HepG2 (cell line): ENCODE results near the gene MTARC1. TPM values are rescaled to one million over a fixed set of nuclear protein-coding genes. Genes with fewer than 3 reads are reported as not detected.

Source experiments
- CREB3 ChIP-seq: sonication (generic); formaldehyde crosslinking; IDR thresholded peaks from 2 replicates; pipeline ENCODE4 v1.5.0; 2020; ENCODE audit warnings: missing genetic modification reagents
- CSRNP1 ChIP-seq: sonication (generic); formaldehyde crosslinking; IDR thresholded peaks from 2 replicates; pipeline ENCODE4 v1.8.1; 2023; ENCODE audit warnings: mild to moderate bottlenecking, missing genetic modification reagents
- FOXA3 ChIP-seq: IDR thresholded peaks from 2 replicates; pipeline ENCODE4 v1.6.1; 2016; ENCODE audit warnings: missing genetic modification reagents, missing compliant biosample characterization
- GATA4 ChIP-seq: sonication (generic); IDR thresholded peaks from 2 replicates; pipeline ENCODE4 v1.6.1; 2016; ENCODE audit warnings: antibody characterized with exemption, low read depth, borderline replicate concordance
- KAT7 ChIP-seq: IDR thresholded peaks from 2 replicates; pipeline ENCODE4 v1.6.1; 2018; ENCODE audit warnings: borderline replicate concordance, missing compliant biosample characterization
- MAFK ChIP-seq, 2 experiments: IDR thresholded peaks in 1 of 2; conservative IDR thresholded peaks in 1 of 2; 2 replicates each; pipeline ENCODE4 v1.6.1; 2011; ENCODE audit warnings: improper control_type of control experiment in 2 of 2, low read length in 2 of 2
- PAWR ChIP-seq: sonication (generic); formaldehyde crosslinking; IDR thresholded peaks from 2 replicates; pipeline ENCODE4 v1.4.0; 2020; ENCODE audit warnings: missing genetic modification reagents, mild to moderate bottlenecking, borderline replicate concordance
- RFXANK ChIP-seq: IDR thresholded peaks from 2 replicates; pipeline ENCODE4 v1.6.1; 2016
- SCMH1 ChIP-seq: sonication (generic); formaldehyde crosslinking; IDR thresholded peaks from 2 replicates; pipeline ENCODE4 v1.9.0; 2021; ENCODE audit warnings: missing genetic modification reagents, mild to moderate bottlenecking, borderline replicate concordance
- SKI ChIP-seq: fragments of 450-650 bp; IDR thresholded peaks from one replicate; pipeline ENCODE4 v1.6.1; 2018; ENCODE audit warnings: mild to moderate bottlenecking; ENCODE audit not compliant: partially characterized antibody
- SRSF1 ChIP-seq: fragments of 200-400 bp; formaldehyde crosslinking; optimal IDR thresholded peaks from 2 replicates; pipeline ENCODE3; 2017; ENCODE audit warnings: mild to moderate bottlenecking, low read depth, low read length, moderate library complexity
- SRSF9 ChIP-seq: fragments of 200-400 bp; formaldehyde crosslinking; IDR thresholded peaks from 2 replicates; pipeline ENCODE4 v1.6.1; 2018; ENCODE audit warnings: borderline replicate concordance, mild to moderate bottlenecking, low read depth, low read length; ENCODE audit not compliant: insufficient read depth, poor library complexity, severe bottlenecking
- YEATS4 ChIP-seq: sonication (generic); formaldehyde crosslinking; IDR thresholded peaks from 2 replicates; pipeline ENCODE4 v1.4.0; 2020; ENCODE audit warnings: missing genetic modification reagents, borderline replicate concordance
- ZBTB46 ChIP-seq: sonication (generic); formaldehyde crosslinking; IDR thresholded peaks from 2 replicates; pipeline ENCODE4 v1.4.0; 2020; ENCODE audit warnings: mild to moderate bottlenecking, missing genetic modification reagents, borderline replicate concordance
- ZNF274 ChIP-seq: sonication (generic); formaldehyde crosslinking; IDR thresholded peaks from 2 replicates; pipeline ENCODE4 v1.5.1; 2020; ENCODE audit warnings: mild to moderate bottlenecking, missing genetic modification reagents
- ZNF317 ChIP-seq: sonication (generic); formaldehyde crosslinking; IDR thresholded peaks from 2 replicates; pipeline ENCODE4 v1.5.0; 2020; ENCODE audit warnings: mild to moderate bottlenecking, missing genetic modification reagents
- ZNF556 ChIP-seq: sonication (generic); formaldehyde crosslinking; IDR thresholded peaks from 2 replicates; pipeline ENCODE4 v1.4.0; 2020; ENCODE audit warnings: mild to moderate bottlenecking, missing genetic modification reagents, borderline replicate concordance
- ZNF567 ChIP-seq: sonication (generic); formaldehyde crosslinking; IDR thresholded peaks from 2 replicates; pipeline ENCODE4 v1.8.1; 2023; ENCODE audit warnings: mild to moderate bottlenecking, missing genetic modification reagents, borderline replicate concordance
- polyA plus RNA-seq, 8 experiments: library from polyadenylated mRNA; depleted of rRNA in 3 of 8; stranded (reverse) in 7 of 8; unstranded in 1 of 8; fragments of >200 nt; fragmentation: Illumina TruSeq in 4 of 8; extraction: Trizol in 4 of 8; gene quantifications; 2 replicates each; pipeline versions ENCODE4 v1.2.1 to v1.2.3, GENCODE V29; 2011 to 2016; ENCODE audit warnings: low read depth in 4 of 8, missing spikeins in 1 of 8, mixed read lengths in 1 of 8; ENCODE audit not compliant: insufficient read depth in 1 of 8
- total RNA-seq, 5 experiments: library from RNA; depleted of rRNA; stranded (reverse); fragments of >200 nt; fragmentation: Illumina TruSeq; extraction: Trizol; gene quantifications; 2 replicates each; pipeline ENCODE4 v1.2.3, GENCODE V29; 2016; ENCODE audit warnings: low read depth in 1 of 5
- TF ChIP-seq, protein P1 (sequence below): sonication (generic); formaldehyde crosslinking; IDR thresholded peaks from 2 replicates; pipeline ENCODE4 v1.4.0; 2020; ENCODE audit warnings: missing genetic modification reagents
- TF ChIP-seq, protein P2 (sequence below): sonication (generic); formaldehyde crosslinking; conservative IDR thresholded peaks from 2 replicates; pipeline ENCODE4 v1.4.0; 2020; ENCODE audit warnings: missing genetic modification reagents

The MTARC1 gene
- total and polyA plus RNA-seq, 2 of the 13 experiments (the other 11 are each of a cell fraction or from before 2014, with no cell fraction given), result 19.4 to 106 TPM

- TF ChIP-seq, protein P1, sequence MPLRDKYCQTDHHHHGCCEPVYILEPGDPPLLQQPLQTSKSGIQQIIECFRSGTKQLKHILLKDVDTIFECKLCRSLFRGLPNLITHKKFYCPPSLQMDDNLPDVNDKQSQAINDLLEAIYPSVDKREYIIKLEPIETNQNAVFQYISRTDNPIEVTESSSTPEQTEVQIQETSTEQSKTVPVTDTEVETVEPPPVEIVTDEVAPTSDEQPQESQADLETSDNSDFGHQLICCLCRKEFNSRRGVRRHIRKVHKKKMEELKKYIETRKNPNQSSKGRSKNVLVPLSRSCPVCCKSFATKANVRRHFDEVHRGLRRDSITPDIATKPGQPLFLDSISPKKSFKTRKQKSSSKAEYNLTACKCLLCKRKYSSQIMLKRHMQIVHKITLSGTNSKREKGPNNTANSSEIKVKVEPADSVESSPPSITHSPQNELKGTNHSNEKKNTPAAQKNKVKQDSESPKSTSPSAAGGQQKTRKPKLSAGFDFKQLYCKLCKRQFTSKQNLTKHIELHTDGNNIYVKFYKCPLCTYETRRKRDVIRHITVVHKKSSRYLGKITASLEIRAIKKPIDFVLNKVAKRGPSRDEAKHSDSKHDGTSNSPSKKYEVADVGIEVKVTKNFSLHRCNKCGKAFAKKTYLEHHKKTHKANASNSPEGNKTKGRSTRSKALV (CRISPR knock-in tag), result peak; percentile 75
- TF ChIP-seq CSRNP1 (CRISPR knock-in tag) (peak; percentile 62; the same call in 1 of the 2 replicates), SRSF1 (peak; percentile 32), ZNF567 (CRISPR knock-in tag) (no peak), FOXA3 (peak; percentile 24; the same call in 1 of the 2 replicates), GATA4 (peak; percentile 69; the same call in 1 of the 2 replicates), MAFK (conservative IDR thresholded peaks at IDR 0.05 in 1 of 2, IDR thresholded peaks at IDR 0.05 in 1 of 2; ENCODE audit: low read length in 2 of 2) (no peak), CREB3 (CRISPR knock-in tag) (no peak), ZNF317 (CRISPR knock-in tag) (no peak), SCMH1 (CRISPR knock-in tag) (no peak), ZNF274 (CRISPR knock-in tag) (no peak), SKI (peak; percentile 35), ZNF556 (peak; percentile 56; the same call in 1 of the 2 replicates), PAWR (no peak; the same call in 1 of the 2 replicates), SRSF9 (no peak), RFXANK (CRISPR knock-in tag) (no peak), YEATS4 (CRISPR knock-in tag) (peak; percentile 86; the same call in 1 of the 2 replicates), KAT7 (CRISPR knock-in tag) (no peak), ZBTB46 (CRISPR knock-in tag) (0 out of 2 replicates have a peak, but pooled peaks have one; percentile 27)
- TF ChIP-seq, protein P2, sequence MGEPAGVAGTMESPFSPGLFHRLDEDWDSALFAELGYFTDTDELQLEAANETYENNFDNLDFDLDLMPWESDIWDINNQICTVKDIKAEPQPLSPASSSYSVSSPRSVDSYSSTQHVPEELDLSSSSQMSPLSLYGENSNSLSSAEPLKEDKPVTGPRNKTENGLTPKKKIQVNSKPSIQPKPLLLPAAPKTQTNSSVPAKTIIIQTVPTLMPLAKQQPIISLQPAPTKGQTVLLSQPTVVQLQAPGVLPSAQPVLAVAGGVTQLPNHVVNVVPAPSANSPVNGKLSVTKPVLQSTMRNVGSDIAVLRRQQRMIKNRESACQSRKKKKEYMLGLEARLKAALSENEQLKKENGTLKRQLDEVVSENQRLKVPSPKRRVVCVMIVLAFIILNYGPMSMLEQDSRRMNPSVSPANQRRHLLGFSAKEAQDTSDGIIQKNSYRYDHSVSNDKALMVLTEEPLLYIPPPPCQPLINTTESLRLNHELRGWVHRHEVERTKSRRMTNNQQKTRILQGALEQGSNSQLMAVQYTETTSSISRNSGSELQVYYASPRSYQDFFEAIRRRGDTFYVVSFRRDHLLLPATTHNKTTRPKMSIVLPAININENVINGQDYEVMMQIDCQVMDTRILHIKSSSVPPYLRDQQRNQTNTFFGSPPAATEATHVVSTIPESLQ, result no peak
These were observed at the start of gene MTARC1 (continued) for GRCh38 chr1:220786337-220787068.
